ENCODE results near the gene TLE2. TPM values are rescaled to one million over a fixed set of nuclear protein-coding genes. Genes with fewer than 3 reads are reported as not detected.
"Not testable (repeated sequence)": the region's sequence is repeated elsewhere in the genome, so short reads cannot be mapped to it uniquely, and the experiment has no call there.

TLE2 gene
- total RNA-seq, 1 donor from 2014 or later = 53.2 TPM

GRCh38 chr19:3012621-3013262 lies 16.3 kb downstream of the TLE2 start:
- Histone ChIP-seq H3K27ac (replicated peaks) (no peak overlapping the region), H3K4me1 (no peaks in the 10 kb centered on the region), H3K36me3 (peaks cover 70% of the 10 kb centered on the region), H3K27me3 (ENCODE audit: low read depth) (no peaks in the 10 kb centered on the region), H3K4me3 (no peak overlapping the region), H3K9me3 (replicated peaks) (no peaks in the 10 kb centered on the region)
- DNase-seq = no peak
- TF ChIP-seq CTCF (IDR thresholded peaks at IDR 0.05; ENCODE audit: borderline replicate concordance) = no peak
- intact Hi-C loops (cut with micrococcal nuclease) = no loop called here

GRCh38 chr19:3012059-3012458 lies 17.0 kb downstream of the TLE2 start:
- H3K27me3 ChIP-seq (ENCODE audit: low read depth); intact Hi-C loops (cut with micrococcal nuclease); H3K4me3 ChIP-seq; H3K9me3 ChIP-seq (replicated peaks); DNase-seq; H3K27ac ChIP-seq (replicated peaks); H3K4me1 ChIP-seq: not testable (repeated sequence)
- peaks cover 77% of the 10 kb centered on the region for H3K36me3 ChIP-seq

GRCh38 chr19:3010871-3011270 lies 18.2 kb downstream of the TLE2 start:
- intact Hi-C loops (cut with micrococcal nuclease) = no loop called here
- Histone ChIP-seq H3K27ac (replicated peaks) (no peak overlapping the region), H3K4me1 (no peaks in the 10 kb centered on the region), H3K27me3 (ENCODE audit: low read depth) (no peaks in the 10 kb centered on the region), H3K36me3 (peaks cover 89% of the 10 kb centered on the region), H3K4me3 (no peak overlapping the region), H3K9me3 (replicated peaks) (no peaks in the 10 kb centered on the region)
- no peak for DNase-seq
- TF ChIP-seq CTCF (IDR thresholded peaks at IDR 0.05; ENCODE audit: borderline replicate concordance) = no peak

DNA sequence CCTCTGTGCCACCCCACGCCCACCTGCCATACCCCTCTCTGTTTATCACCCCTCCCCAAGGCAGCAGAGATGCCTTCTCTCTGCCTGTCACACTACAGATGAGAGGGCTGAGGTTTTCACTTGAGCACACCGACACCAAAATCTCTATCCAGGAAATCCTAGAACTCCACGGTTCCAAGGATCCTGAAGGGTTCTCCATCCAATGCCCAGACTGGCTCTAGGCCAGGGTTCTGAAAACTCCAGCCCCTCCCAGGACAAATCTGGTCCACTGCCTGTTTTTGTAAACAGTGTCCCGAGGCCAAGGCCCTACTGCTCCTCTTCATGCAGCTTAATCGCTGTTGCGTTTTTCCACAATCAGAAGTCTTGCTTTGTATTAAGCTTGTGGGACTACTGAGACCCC lies 20.1 kb downstream of the TLE2 start:
- Histone ChIP-seq H3K9me3 (replicated peaks) (no peaks in the 10 kb centered on the region), H3K27ac (replicated peaks) (no peak overlapping the region), H3K4me1 (no peaks in the 10 kb centered on the region), H3K4me3 (no peak overlapping the region), H3K27me3 (ENCODE audit: low read depth) (no peaks in the 10 kb centered on the region), H3K36me3 (peaks cover 91% of the 10 kb centered on the region)
- intact Hi-C loops (cut with micrococcal nuclease) = loop anchor here (10.0 kb wide), 1 partner anchor 286 kb away; no protein-coding TSS in a partner anchor
- TF ChIP-seq CTCF (IDR thresholded peaks at IDR 0.05; ENCODE audit: borderline replicate concordance) = no peak
- DNase-seq = no peak

DNA sequence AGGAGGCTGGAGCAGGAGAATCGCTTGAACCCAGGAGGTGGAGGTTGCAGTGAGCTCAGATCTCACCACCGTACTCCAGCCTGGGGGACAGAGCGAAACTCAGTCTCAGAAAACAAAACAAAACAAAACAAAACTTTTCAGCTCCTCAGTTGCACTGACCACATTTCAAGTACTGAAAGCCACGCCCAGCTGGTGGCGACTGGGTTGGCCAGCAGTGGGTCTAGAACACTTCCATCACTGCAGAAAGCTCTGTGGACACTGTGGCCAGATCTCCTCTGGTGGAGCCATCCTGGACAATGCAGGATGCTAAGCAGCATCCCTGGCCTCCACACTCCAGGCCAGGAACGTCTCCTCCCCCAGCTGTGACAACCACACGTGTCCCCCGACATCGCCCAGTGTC lies 21.1 kb downstream of the TLE2 start:
- intact Hi-C loops (cut with micrococcal nuclease) = loop anchor here (10.0 kb wide), 1 partner anchor 287 kb away; no protein-coding TSS in a partner anchor
- no peak overlapping the region for H3K4me3 ChIP-seq
- H3K4me1 ChIP-seq = no peaks in the 10 kb centered on the region
- no peak for DNase-seq
- no peaks in the 10 kb centered on the region for H3K9me3 ChIP-seq (replicated peaks)
- no peaks in the 10 kb centered on the region for H3K27me3 ChIP-seq (ENCODE audit: low read depth)
- peaks cover 88% of the 10 kb centered on the region for H3K36me3 ChIP-seq
- TF ChIP-seq CTCF (IDR thresholded peaks at IDR 0.05; ENCODE audit: borderline replicate concordance) = no peak
- H3K27ac ChIP-seq (replicated peaks) = no peak overlapping the region

GRCh38 chr19:3006075-3006767 lies 22.9 kb downstream of the TLE2 start:
- H3K4me1 ChIP-seq = no peaks in the 10 kb centered on the region
- H3K27me3 ChIP-seq (ENCODE audit: low read depth) = no peaks in the 10 kb centered on the region
- H3K27ac ChIP-seq (replicated peaks) = no peak overlapping the region
- no peak for TF ChIP-seq CTCF (IDR thresholded peaks at IDR 0.05; ENCODE audit: borderline replicate concordance)
- peaks cover 90% of the 10 kb centered on the region for H3K36me3 ChIP-seq
- no peaks in the 10 kb centered on the region for H3K9me3 ChIP-seq (replicated peaks)
- no peak for DNase-seq
- no peak overlapping the region for H3K4me3 ChIP-seq
- intact Hi-C loops (cut with micrococcal nuclease) = loop anchor here (10.0 kb wide), 1 partner anchor 289 kb away; no protein-coding TSS in a partner anchor

Data from left ventricle myocardium inferior (tissue), 1 donor.